AG04450 (cell line): ENCODE results near the gene SV2C. TPM values are rescaled to one million over a fixed set of nuclear protein-coding genes. Genes with fewer than 3 reads are reported as not detected.

Experiments used
- CTCF ChIA-PET: fragments of 300-600, 350-600 bp; formaldehyde crosslinking; extraction: SDS; loops from one replicate; lab custom pipeline; 2022; ENCODE audit warnings: antibody characterized with exemption, inconsistent platforms; lab: Charles Lee
- POLR2A ChIA-PET: fragments of 350-600 bp; formaldehyde crosslinking; extraction: SDS; loops from one replicate; lab custom pipeline; 2021; ENCODE audit warnings: antibody characterized with exemption, inconsistent platforms; lab: Yijun Ruan, JAX
- DNase-seq: peaks from one replicate; pipeline ENCODE4 v3.0.0-alpha.2; 2011; ENCODE audit warnings: low read depth, low spot score
- H3K27ac ChIP-seq: one replicate; pipeline ENCODE4 v1.5.1; 2012; ENCODE audit warnings: low read depth, low read length, control low read depth
- H3K27me3 ChIP-seq: one replicate; pipeline ENCODE4 v1.6.0; 2012; ENCODE audit warnings: low read length; ENCODE audit not compliant: control insufficient read depth, insufficient read depth
- H3K4me3 ChIP-seq: 2 replicates; pipeline ENCODE4 v1.5.1; 2011; ENCODE audit warnings: mild to moderate bottlenecking, low read depth, low read length, control low read depth
- H3K9me3 ChIP-seq: 2 replicates; pipeline ENCODE4 v1.5.1; 2012; ENCODE audit warnings: low read length; ENCODE audit not compliant: control insufficient read depth, insufficient read depth
- polyA plus RNA-seq: library from polyadenylated mRNA; depleted of rRNA; stranded (reverse); fragments of >200 nt; gene quantifications from 2 replicates; pipeline ENCODE4 v1.2.3, GENCODE V29; 2011
- TF ChIP-seq, protein P1 (sequence below): IDR thresholded peaks from 2 replicates; pipeline ENCODE4 v1.5.1; 2011; ENCODE audit warnings: low read depth, low read length, control low read depth, inconsistent platforms

The SV2C gene
- polyA plus RNA-seq, 1 experiment = not detected

DNA sequence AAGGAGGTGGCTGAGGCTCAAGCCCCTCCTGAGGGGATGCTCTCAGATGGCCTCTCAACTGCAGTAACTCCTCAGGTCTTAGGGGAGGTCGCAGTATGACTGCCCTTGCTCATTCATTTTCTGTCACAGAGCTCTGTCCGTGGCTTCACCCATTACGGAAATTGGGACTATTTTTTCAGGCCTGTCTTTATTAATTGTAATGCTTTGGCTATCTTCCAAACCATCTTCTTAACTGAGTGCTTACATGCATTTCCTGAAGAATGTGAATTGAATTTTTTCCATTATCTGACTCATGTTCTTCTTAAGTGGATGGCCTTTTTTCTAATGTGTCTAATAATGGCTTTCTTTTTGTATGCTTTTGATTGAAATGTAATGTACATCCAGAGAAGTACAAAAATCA lies 36.4 kb upstream of the SV2C start:
- Histone ChIP-seq H3K27ac (no peak overlapping the region), H3K4me3 (no peak overlapping the region), H3K9me3 (no peaks in the 10 kb centered on the region; the same call in 1 of the 2 replicates), H3K27me3 (no peaks in the 10 kb centered on the region)
- ChIA-PET POLR2A (no interaction called here), CTCF (no interaction called here)
- TF ChIP-seq, protein P1, sequence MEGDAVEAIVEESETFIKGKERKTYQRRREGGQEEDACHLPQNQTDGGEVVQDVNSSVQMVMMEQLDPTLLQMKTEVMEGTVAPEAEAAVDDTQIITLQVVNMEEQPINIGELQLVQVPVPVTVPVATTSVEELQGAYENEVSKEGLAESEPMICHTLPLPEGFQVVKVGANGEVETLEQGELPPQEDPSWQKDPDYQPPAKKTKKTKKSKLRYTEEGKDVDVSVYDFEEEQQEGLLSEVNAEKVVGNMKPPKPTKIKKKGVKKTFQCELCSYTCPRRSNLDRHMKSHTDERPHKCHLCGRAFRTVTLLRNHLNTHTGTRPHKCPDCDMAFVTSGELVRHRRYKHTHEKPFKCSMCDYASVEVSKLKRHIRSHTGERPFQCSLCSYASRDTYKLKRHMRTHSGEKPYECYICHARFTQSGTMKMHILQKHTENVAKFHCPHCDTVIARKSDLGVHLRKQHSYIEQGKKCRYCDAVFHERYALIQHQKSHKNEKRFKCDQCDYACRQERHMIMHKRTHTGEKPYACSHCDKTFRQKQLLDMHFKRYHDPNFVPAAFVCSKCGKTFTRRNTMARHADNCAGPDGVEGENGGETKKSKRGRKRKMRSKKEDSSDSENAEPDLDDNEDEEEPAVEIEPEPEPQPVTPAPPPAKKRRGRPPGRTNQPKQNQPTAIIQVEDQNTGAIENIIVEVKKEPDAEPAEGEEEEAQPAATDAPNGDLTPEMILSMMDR = no peak
- DNase-seq = no peak

DNA sequence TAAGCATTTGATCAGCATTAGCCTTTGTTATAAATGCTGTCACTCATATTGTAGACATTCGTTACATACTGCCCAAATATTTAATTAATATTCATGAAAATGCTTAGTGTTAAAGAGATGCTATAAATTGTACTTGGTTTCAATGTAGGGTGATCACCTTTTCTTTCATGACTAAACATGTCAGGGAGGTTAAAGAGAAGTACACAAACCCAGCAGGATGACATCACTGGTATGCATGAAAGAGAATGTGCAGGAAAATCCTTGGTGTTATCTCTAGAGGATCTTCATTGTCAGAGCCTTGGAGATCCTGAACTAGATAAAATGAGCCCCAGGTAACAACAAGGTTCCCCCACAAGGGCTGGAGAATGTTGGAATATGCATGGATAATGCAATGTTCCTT lies 33.0 kb upstream of the SV2C start:
- POLR2A ChIA-PET = no interaction called here
- H3K4me3 ChIP-seq = no peak overlapping the region
- TF ChIP-seq, protein P1 = no peak
- CTCF ChIA-PET = no interaction called here
- no peak for DNase-seq
- no peaks in the 10 kb centered on the region; the same call in 1 of the 2 replicates for H3K9me3 ChIP-seq
- H3K27ac ChIP-seq = no peak overlapping the region
- H3K27me3 ChIP-seq = no peaks in the 10 kb centered on the region

DNA sequence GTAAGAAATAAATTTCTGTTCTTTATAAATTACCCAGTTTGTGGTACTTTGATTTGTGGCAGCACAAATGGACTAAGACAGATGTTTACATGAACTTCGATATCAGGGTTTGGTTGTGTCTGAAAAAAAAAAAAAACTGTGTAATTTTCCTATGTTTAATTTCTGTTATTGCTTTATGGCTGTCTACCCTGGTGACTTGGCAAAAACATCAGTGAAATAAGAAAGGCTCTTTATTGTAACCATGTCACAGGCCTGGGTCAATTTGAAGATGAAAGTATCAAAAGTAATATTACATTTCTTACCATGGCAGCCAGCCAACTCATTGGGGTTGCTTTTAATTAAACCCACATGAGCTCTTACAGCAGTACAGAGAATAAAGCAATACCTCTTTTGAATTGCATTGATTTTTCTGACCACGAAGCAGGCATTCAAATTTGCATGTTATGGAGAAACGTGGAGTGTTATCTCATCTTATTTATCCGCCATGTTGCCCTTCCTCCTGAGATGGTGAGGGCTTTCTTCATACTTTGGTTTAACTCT lies 20.6 kb upstream of the SV2C start:
- peak overlapping the region; percentile 21 for H3K27ac ChIP-seq
- CTCF ChIA-PET = no interaction called here
- DNase-seq = no peak
- no peaks in the 10 kb centered on the region for H3K9me3 ChIP-seq
- TF ChIP-seq, protein P1 = no peak
- POLR2A ChIA-PET = no interaction called here
- H3K27me3 ChIP-seq = no peaks in the 10 kb centered on the region
- H3K4me3 ChIP-seq = no peak overlapping the region

DNA sequence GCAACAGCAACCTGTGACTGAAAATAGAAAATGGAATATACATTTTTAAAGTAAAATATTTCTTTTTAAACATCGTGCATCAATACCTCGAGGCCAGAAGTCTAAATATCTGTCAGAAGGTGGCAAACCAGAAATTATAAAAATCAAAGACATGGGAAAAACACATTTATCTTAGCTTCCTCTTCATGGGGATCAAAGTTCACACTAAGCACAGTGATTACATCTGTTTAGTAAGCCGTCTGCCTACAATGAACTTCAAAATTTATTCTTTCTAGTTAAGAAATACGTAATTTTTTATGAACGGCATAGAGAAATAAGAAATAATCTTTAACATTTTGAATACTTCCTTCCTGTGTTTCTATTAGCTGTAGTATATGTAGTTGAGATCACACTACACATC lies 17.9 kb upstream of the SV2C start:
- TF ChIP-seq, protein P1 = no peak
- Histone ChIP-seq H3K27ac (no peak overlapping the region), H3K9me3 (no peaks in the 10 kb centered on the region), H3K27me3 (no peaks in the 10 kb centered on the region), H3K4me3 (no peak overlapping the region)
- CTCF ChIA-PET = no interaction called here
- DNase-seq = no peak
- POLR2A ChIA-PET = no interaction called here

DNA sequence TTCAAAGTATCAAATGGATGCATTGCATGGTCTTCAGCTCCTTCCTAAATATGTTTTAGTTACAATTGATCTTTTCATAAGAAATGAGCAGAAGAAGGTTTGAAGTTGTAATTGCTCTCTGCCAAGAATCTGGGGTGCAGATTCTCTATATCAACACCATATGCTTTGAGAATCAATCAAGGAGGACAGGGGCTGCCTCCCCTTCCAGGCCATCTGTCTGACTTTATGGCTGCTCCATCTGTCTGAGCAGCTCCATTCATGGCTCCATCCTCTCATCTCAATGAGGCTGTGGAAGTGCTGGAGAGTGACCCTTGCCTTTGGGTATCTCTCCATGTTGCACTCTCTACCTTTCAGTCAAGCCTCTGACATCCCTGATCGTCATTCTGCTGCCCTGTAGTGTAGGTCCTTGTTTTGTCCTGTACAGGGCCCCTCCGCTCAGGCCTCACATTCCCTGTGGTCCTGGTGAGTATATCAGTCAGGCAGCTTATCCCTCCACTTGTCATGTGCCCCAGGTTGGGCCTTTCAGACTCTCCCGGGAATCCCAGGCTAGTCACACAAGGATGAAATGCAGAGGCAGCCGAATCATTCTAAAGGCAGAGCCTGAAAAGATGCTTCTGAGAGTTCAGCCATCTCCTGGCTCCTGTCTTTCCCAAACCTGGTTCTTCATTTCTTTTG lies 14.0 kb upstream of the SV2C start:
- no peaks in the 10 kb centered on the region for H3K9me3 ChIP-seq
- DNase-seq = no peak
- POLR2A ChIA-PET = no interaction called here
- H3K4me3 ChIP-seq = no peak overlapping the region
- CTCF ChIA-PET = no interaction called here
- no peaks in the 10 kb centered on the region for H3K27me3 ChIP-seq
- TF ChIP-seq, protein P1 = no peak
- no peak overlapping the region for H3K27ac ChIP-seq
